Measurements from ENCODE around the gene L2HGDH.

The L2HGDH gene

GRCh38 chr14:50230401-50230700 is 81.7 kb downstream of the L2HGDH start:
- no peak for DNase-seq (ENCODE audit: low read depth in 2 of 2)

GRCh38 chr14:50229681-50230080 is 82.3 kb downstream of the L2HGDH start:
- no peak for DNase-seq (ENCODE audit: low read depth in 2 of 2)

- DNase-seq (ENCODE audit: low read depth in 2 of 2): no peak
Measured at GRCh38 chr14:50228313-50228712, 83.7 kb downstream of the L2HGDH start.

GRCh38 chr14:50225974-50226297 is 86.1 kb downstream of the L2HGDH start:
- no peak for DNase-seq (ENCODE audit: low read depth in 2 of 2)

GRCh38 chr14:50225067-50225973 is 86.7 kb downstream of the L2HGDH start:
- peak; percentile 69 to 70 for DNase-seq (ENCODE audit: low read depth in 2 of 2)

- DNase-seq (ENCODE audit: low read depth in 2 of 2): peak in 1 of 2 experiments; percentile 3
Measured at GRCh38 chr14:50222055-50222613, 89.9 kb downstream of the L2HGDH start.

GRCh38 chr14:50218501-50218900 is 93.5 kb downstream of the L2HGDH start:
- DNase-seq (ENCODE audit: low read depth in 2 of 2): no peak

GRCh38 chr14:50215416-50215815 is 96.6 kb downstream of the L2HGDH start:
- DNase-seq (ENCODE audit: low read depth in 2 of 2): no peak

- DNase-seq (ENCODE audit: low read depth in 2 of 2): no peak
Measured at GRCh38 chr14:50213795-50214194, 98.2 kb downstream of the L2HGDH start.

GRCh38 chr14:50212726-50213125 is 99.3 kb downstream of the L2HGDH start:
- no peak for DNase-seq (ENCODE audit: low read depth in 2 of 2)

GRCh38 chr14:50210074-50210473 is 102.0 kb downstream of the L2HGDH start:
- DNase-seq (ENCODE audit: low read depth in 2 of 2): no peak

GRCh38 chr14:50198499-50198898 is 113.5 kb downstream of the L2HGDH start:
- no peak for DNase-seq (ENCODE audit: low read depth in 2 of 2)

- DNase-seq (ENCODE audit: low read depth in 2 of 2): no peak
Measured at GRCh38 chr14:50191499-50191898, 120.5 kb downstream of the L2HGDH start.
